Left lung (tissue), 10 donors: ENCODE data around the gene GSDMA. TPM values are rescaled to one million over a fixed set of nuclear protein-coding genes. Genes with fewer than 3 reads are reported as not detected.

Experiments used
- ATAC-seq: fragments of 200-7000 bp; cut with Tn5 transposase; one replicate; pipeline ENCODE4 v1.9.1; 2020; ENCODE audit warnings: moderate library complexity
- DNase-seq, 4 donors: peaks; one replicate each; pipeline ENCODE4 v3.0.0-alpha.2; 2013 to 2020
- H3K27ac ChIP-seq, 2 donors: fragments of 200-600 bp; sonication (generic) in 1 of 2; one replicate each; pipeline versions ENCODE4 v1.5.0 to v1.8.0; 2020 to 2021
- H3K27me3 ChIP-seq, 2 donors: fragments of 200-600 bp; sonication (generic) in 1 of 2; one replicate each; pipeline versions ENCODE4 v1.5.0 to v1.8.0; 2020 to 2021
- H3K36me3 ChIP-seq, 2 donors: fragments of 200-600 bp; sonication (generic) in 1 of 2; one replicate each; pipeline versions ENCODE4 v1.5.0 to v1.8.0; 2020 to 2021
- H3K4me1 ChIP-seq, 2 donors: fragments of 200-600 bp; one replicate each; pipeline ENCODE4 v1.8.0; 2021
- H3K4me3 ChIP-seq, 2 donors: fragments of 200-600 bp; sonication (generic) in 1 of 2; one replicate each; pipeline versions ENCODE4 v1.5.0 to v1.8.0; 2020 to 2021; ENCODE audit warnings: mild to moderate bottlenecking in 1 of 2
- H3K9me3 ChIP-seq, 2 donors: fragments of 200-600 bp; sonication (generic) in 1 of 2; one replicate each; pipeline versions ENCODE4 v1.5.0 to v1.8.0; 2020 to 2021
- intact Hi-C, 2 donors: fragments of 100-400 bp; cut with DNase I; formaldehyde crosslinking; loops; one replicate each; pipeline versions ENCODE4 v1.11.2 to v1.14.2; 2022
- polyA plus RNA-seq, 6 donors: library from polyadenylated mRNA; unstranded; fragments of 120-200 nt; gene quantifications; one replicate each; pipeline ENCODE4 v1.2.1, GENCODE V29; 2013; ENCODE audit not compliant: insufficient read length in 6 of 6
- total RNA-seq, 2 donors: library from RNA; stranded (reverse); fragmentation: NEBNext Ultra II Directional; extraction: Animal tissue kit (Norgen Biotek cat#: 25700); gene quantifications; one replicate each; pipeline ENCODE4 v1.2.1, GENCODE V29; 2021
- TF ChIP-seq, protein P1 (sequence below), 2 donors: fragments of 200-600 bp; sonication (generic) in 1 of 2; IDR thresholded peaks; one replicate each; pipeline versions ENCODE4 v1.5.0 to v1.8.0; 2021; ENCODE audit warnings: antibody characterized with exemption in 2 of 2
- donor health status: DM: no; HTN: yes; CAD: no.
- donor health status: DM: no; HTN: no; CAD: no.

GSDMA gene
- total and polyA plus RNA-seq, 8 donors = 0.57 to 1.3 (median 0.87) TPM; not detected in 1

GRCh38 chr17:40015005-40015997 lies 52.5 kb downstream of the GSDMA start, which contains the start of gene CSF3:
TSS of gene CSF3 (plus strand) at chr17:40015440. CDS start at chr17:40015475, 35 bp downstream.
- H3K27ac ChIP-seq = peak within 1 kb of the TSS; percentile 19 to 35
- ATAC-seq (peak; percentile 72), DNase-seq (peak in 3 of 4 donors; percentile 57 to 76 (median 67))
- peaks cover 0 to 15% of the 10 kb centered on the region in 2 donors for H3K36me3 ChIP-seq
- no peaks in the 10 kb centered on the region for H3K9me3 ChIP-seq
- TF ChIP-seq, protein P1, sequence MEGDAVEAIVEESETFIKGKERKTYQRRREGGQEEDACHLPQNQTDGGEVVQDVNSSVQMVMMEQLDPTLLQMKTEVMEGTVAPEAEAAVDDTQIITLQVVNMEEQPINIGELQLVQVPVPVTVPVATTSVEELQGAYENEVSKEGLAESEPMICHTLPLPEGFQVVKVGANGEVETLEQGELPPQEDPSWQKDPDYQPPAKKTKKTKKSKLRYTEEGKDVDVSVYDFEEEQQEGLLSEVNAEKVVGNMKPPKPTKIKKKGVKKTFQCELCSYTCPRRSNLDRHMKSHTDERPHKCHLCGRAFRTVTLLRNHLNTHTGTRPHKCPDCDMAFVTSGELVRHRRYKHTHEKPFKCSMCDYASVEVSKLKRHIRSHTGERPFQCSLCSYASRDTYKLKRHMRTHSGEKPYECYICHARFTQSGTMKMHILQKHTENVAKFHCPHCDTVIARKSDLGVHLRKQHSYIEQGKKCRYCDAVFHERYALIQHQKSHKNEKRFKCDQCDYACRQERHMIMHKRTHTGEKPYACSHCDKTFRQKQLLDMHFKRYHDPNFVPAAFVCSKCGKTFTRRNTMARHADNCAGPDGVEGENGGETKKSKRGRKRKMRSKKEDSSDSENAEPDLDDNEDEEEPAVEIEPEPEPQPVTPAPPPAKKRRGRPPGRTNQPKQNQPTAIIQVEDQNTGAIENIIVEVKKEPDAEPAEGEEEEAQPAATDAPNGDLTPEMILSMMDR (IDR thresholded peaks at IDR 0.05) = no peak
- no peaks in the 10 kb centered on the region for H3K27me3 ChIP-seq
- intact Hi-C loops = no loop called here
- peaks cover 24 to 69% of the 10 kb centered on the region in 2 donors for H3K4me1 ChIP-seq
- peak within 1 kb of the TSS in 1 of 2 donors; percentile 5 for H3K4me3 ChIP-seq

DNA sequence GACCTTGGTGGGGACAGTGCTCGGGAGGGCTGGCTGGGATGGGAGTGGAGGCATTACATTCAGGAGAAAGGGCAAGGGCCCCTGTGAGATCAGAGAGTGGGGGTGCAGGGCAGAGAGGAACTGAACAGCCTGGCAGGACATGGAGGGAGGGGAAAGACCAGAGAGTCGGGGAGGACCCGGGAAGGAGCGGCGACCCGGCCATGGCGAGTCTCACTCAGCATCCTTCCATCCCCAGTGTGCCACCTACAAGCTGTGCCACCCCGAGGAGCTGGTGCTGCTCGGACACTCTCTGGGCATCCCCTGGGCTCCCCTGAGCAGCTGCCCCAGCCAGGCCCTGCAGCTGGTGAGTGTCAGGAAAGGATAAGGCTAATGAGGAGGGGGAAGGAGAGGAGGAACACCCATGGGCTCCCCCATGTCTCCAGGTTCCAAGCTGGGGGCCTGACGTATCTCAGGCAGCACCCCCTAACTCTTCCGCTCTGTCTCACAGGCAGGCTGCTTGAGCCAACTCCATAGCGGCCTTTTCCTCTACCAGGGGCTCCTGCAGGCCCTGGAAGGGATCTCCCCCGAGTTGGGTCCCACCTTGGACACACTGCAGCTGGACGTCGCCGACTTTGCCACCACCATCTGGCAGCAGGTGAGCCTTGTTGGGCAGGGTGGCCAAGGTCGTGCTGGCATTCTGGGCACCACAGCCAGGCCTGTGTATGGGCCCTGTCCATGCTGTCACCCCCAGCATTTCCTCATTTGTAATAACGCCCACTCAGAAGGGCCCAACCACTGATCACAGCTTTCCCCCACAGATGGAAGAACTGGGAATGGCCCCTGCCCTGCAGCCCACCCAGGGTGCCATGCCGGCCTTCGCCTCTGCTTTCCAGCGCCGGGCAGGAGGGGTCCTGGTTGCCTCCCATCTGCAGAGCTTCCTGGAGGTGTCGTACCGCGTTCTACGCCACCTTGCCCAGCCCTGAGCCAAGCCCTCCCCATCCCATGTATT lies 53.5 kb downstream of the GSDMA start:
- peaks cover 0 to 21% of the 10 kb centered on the region in 2 donors for H3K36me3 ChIP-seq
- peak overlapping the region in 1 of 2 donors; percentile 5 for H3K4me3 ChIP-seq
- no peaks in the 10 kb centered on the region for H3K27me3 ChIP-seq
- H3K9me3 ChIP-seq = no peaks in the 10 kb centered on the region
- H3K27ac ChIP-seq = peak overlapping the region in 1 of 2 donors; percentile 35
- TF ChIP-seq, protein P1 (IDR thresholded peaks at IDR 0.05) = no peak
- intact Hi-C loops = no loop called here
- peaks cover 24 to 79% of the 10 kb centered on the region in 2 donors for H3K4me1 ChIP-seq
- no peak for ATAC-seq
- DNase-seq = peak in 1 of 4 donors; percentile 72

GRCh38 chr17:40017422-40018080 lies 54.7 kb downstream of the GSDMA start:
- TF ChIP-seq, protein P1 (IDR thresholded peaks at IDR 0.05) = no peak
- peak in 1 of 4 donors; percentile 63 for DNase-seq
- no peaks in the 10 kb centered on the region for H3K27me3 ChIP-seq
- peak overlapping the region in 1 of 2 donors; percentile 48 for H3K27ac ChIP-seq
- H3K4me3 ChIP-seq = no peak overlapping the region
- no peaks in the 10 kb centered on the region for H3K9me3 ChIP-seq
- H3K4me1 ChIP-seq = peaks cover 27 to 92% of the 10 kb centered on the region in 2 donors
- no peak for ATAC-seq
- intact Hi-C loops = no loop called here
- peaks cover 0 to 33% of the 10 kb centered on the region in 2 donors for H3K36me3 ChIP-seq

DNA sequence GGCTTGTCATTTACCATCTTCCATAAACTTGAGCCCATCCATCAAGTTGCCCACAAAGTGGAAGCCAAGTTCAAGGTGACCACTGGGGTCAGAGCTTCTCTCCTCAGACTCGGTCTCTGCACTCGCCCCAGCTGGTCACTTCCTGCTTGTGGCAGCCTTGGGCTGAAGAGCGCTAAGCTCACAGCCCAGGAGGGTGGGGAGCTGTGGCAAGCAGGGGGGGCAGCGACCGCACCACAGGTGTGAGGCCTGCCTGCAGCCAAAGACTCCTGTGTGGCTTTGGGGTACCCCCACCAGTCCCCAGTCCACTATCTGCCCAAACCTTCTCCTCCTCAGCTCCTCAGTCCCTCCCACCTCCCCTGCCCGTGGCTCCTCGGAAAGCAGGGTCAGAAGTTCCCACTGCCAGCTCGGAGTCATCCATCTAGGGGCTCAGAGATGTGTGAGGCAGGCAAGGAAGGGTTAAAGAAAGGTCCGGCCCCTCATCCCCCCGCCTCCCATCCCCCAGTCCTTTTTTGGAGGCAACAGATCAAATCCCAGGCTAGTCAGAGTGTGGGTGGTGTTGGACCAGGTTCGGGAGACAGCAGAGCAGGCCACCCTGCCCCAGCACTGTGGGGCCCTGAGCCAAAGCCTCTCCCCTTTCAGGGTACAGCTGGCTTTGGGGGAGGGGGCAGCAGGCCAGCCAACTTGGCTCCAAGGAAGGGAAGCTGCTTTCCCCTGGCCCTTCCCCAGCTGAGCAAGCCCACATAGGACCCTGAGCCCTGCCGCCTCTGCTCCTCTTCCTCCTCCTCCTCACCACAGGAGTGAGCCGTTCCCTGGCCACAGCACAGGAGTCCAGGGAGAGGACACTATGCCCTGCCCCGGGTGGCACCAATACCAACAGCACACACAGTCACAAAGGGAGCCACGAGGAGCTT lies 55.7 kb downstream of the GSDMA start:
- peak overlapping the region in 1 of 2 donors; percentile 48 for H3K27ac ChIP-seq
- no peaks in the 10 kb centered on the region for H3K27me3 ChIP-seq
- H3K36me3 ChIP-seq = peaks cover 0 to 41% of the 10 kb centered on the region in 2 donors
- peaks cover 34 to 99% of the 10 kb centered on the region in 2 donors for H3K4me1 ChIP-seq
- TF ChIP-seq, protein P1 (IDR thresholded peaks at IDR 0.05) = no peak
- H3K4me3 ChIP-seq = no peak overlapping the region
- peak in 2 of 4 donors; percentile 67 for DNase-seq
- intact Hi-C loops = no loop called here
- no peak for ATAC-seq
- H3K9me3 ChIP-seq = no peaks in the 10 kb centered on the region
